Activated CD4-positive, alpha-beta memory T cell treated with anti-CD3 and anti-CD28 coated beads for 36 hours (primary cell): ENCODE data around the gene SSTR5. TPM values are rescaled to one million over a fixed set of nuclear protein-coding genes. Genes with fewer than 3 reads are reported as not detected.

ENCODE experiments used
- CTCF ChIA-PET: fragments of 350-600 bp; sonication (Branson Sonifier 250); formaldehyde crosslinking; loops from one replicate; lab custom pipeline; 2021; ENCODE audit warnings: antibody characterized with exemption, inconsistent platforms; lab: Charles Lee
- POLR2A ChIA-PET: fragments of 350-600 bp; sonication (Branson Sonifier 250); formaldehyde crosslinking; loops from one replicate; lab custom pipeline; 2021; ENCODE audit warnings: antibody characterized with exemption; lab: Charles Lee
- DNase-seq: peaks from one replicate; pipeline ENCODE4 v3.0.0-alpha.2; 2020
- H3K27ac Mint-ChIP-seq: one replicate; pipeline ENCODE4 v1.8.0; 2021; ENCODE audit warnings: mixed read lengths
- H3K27me3 Mint-ChIP-seq: one replicate; pipeline ENCODE4 v1.8.0; 2021; ENCODE audit warnings: mixed read lengths
- H3K36me3 Mint-ChIP-seq: one replicate; pipeline ENCODE4 v1.8.0; 2021; ENCODE audit warnings: mixed read lengths
- H3K4me1 Mint-ChIP-seq: one replicate; pipeline ENCODE4 v1.8.0; 2021; ENCODE audit warnings: low read depth, mixed read lengths
- H3K4me3 Mint-ChIP-seq: one replicate; pipeline ENCODE4 v1.8.0; 2021; ENCODE audit warnings: mild to moderate bottlenecking, mixed read lengths
- H3K9me3 Mint-ChIP-seq: one replicate; pipeline ENCODE4 v1.8.0; 2021; ENCODE audit warnings: mixed read lengths
- intact Hi-C: fragments of 100-400 bp; cut with micrococcal nuclease; formaldehyde crosslinking; loops from one replicate; pipeline ENCODE4 v1.15.1; 2023
- total RNA-seq, 2 experiments: library from RNA; stranded (reverse); gene quantifications; one replicate each; pipeline ENCODE4 v1.2.3, GENCODE V29; 2021

The SSTR5 gene
- total RNA-seq, 2 experiments from 2014 or later = not detected

DNA sequence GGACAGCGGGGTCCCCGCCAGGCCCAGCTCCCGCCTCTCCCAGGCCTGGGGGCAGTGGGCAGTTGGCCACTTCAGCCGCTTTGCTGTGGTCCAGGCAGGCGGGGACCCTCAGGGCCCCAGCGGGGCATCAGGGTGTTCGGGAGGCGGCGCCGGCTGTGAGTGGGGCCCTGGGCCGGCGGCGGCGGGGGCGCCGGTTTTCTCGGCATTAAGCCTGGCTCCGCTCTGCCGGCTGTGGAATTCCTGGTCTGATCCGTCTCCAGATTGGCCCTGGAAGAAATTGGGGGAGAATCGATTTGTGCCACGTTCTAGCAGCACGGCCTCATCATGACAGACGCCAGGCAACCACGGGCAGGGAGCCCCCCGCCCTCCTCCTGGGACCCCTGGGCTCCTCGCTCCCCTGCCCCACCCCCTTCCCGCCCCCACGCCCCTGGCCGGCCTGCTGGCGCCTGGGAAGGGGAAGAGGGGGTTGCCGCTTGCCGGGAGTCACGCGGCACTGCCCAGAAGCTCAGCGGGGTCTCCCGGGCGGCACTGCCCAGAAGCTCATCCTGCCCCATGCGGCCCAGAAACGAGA is 28.6 kb upstream of the SSTR5 start:
- H3K27ac Mint-ChIP-seq = no peak overlapping the region
- H3K9me3 Mint-ChIP-seq = no peaks in the 10 kb centered on the region
- H3K27me3 Mint-ChIP-seq = peaks cover 3% of the 10 kb centered on the region
- ChIA-PET CTCF (no interaction called here), POLR2A (no interaction called here)
- H3K4me3 Mint-ChIP-seq = no peak overlapping the region
- no peaks in the 10 kb centered on the region for H3K4me1 Mint-ChIP-seq
- no peaks in the 10 kb centered on the region for H3K36me3 Mint-ChIP-seq
- intact Hi-C loops = no loop called here
- DNase-seq = no peak

DNA sequence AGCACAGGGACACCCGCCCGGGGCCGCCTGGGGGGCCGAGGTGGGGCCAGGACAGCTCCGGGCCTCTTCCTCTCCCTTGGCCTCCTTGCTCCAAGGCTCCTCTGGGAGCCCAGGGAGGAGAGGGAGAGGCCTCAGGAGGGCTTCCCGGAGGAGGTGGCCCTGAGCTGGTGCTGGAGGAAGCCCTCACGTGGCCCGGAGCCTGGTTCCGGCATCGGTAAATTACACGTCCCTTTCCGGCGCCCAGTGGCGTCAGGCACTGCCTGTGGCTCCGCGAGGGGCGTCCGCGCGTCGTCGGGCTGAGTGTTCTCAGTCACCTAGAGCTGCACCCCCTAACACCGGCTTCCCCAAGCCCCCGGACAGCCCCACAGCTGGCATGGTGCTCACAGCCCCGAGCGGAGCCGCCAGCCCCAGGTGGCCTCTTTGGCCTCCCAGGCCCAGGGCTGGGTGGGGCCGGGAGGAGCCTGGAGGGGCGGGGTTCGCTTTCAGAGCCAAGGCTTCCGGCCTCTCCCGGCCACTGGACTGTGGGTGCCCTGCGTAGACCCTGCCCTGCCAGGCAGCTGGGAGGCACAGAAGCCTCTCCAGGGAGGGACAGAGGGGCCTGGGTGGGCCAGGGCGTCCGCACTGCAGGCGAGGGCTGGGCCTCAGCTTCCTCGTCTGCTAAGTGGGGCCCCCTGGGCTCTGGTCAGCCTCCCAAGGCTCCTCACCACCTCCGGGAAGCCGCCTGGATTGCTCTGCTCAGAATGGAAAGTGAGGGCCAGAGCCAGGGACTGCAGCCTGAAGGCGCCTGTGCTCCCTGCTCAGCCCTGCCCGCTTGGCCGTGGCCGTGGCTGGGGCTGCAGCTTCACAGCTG is 27.9 kb upstream of the SSTR5 start:
- Mint-ChIP-seq H3K36me3 (no peaks in the 10 kb centered on the region), H3K4me3 (no peak overlapping the region), H3K27ac (no peak overlapping the region), H3K27me3 (peaks cover 3% of the 10 kb centered on the region), H3K4me1 (no peaks in the 10 kb centered on the region), H3K9me3 (no peaks in the 10 kb centered on the region)
- no peak for DNase-seq
- intact Hi-C loops = no loop called here
- POLR2A ChIA-PET = no interaction called here
- CTCF ChIA-PET = no interaction called here

GRCh38 chr16:1045310-1045992 is 27.1 kb upstream of the SSTR5 start:
- Mint-ChIP-seq H3K4me1 (no peaks in the 10 kb centered on the region), H3K4me3 (no peak overlapping the region), H3K27me3 (peaks cover 3% of the 10 kb centered on the region), H3K36me3 (no peaks in the 10 kb centered on the region), H3K9me3 (no peaks in the 10 kb centered on the region), H3K27ac (no peak overlapping the region)
- ChIA-PET CTCF (interaction anchor here (0.8 kb wide), 1 partner anchor 12 kb away, joined by 3 read pairs; no protein-coding TSS in a partner anchor), POLR2A (no interaction called here)
- intact Hi-C loops = no loop called here
- no peak for DNase-seq

- Mint-ChIP-seq H3K27ac (no peak overlapping the region), H3K4me3 (no peak overlapping the region), H3K27me3 (peaks cover 3% of the 10 kb centered on the region), H3K9me3 (no peaks in the 10 kb centered on the region), H3K36me3 (no peaks in the 10 kb centered on the region), H3K4me1 (no peaks in the 10 kb centered on the region)
- CTCF ChIA-PET = interaction anchor here (0.8 to 1.2 kb wide), 2 partner anchors 11 kb away, joined by 3 to 9 read pairs; no protein-coding TSS in a partner anchor
- intact Hi-C loops = no loop called here
- POLR2A ChIA-PET = no interaction called here
- no peak for DNase-seq
Observed at GRCh38 chr16:1045993-1046911, 26.3 kb upstream of the SSTR5 start.

DNA sequence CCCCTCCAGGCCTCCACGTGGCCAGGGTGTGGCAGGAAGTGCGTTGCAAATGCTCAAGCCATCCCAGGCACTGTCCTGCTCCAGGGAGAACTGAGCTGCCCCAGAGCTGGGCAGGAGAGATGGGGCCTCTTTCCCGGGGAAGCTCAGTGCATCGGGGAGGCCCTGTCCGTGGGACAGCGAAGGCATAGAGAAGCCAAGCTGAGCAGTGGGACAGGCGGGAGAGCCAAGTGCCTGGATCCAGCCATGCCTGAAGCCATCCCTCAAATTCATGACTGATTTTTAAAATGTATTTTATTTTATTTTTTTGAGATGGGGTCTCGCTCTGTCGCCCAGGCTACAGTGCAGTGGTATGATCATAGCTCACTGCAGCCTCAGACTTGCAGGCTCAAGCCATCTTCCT is 25.4 kb upstream of the SSTR5 start:
- H3K4me3 Mint-ChIP-seq = no peak overlapping the region
- no peak for DNase-seq
- H3K9me3 Mint-ChIP-seq = no peaks in the 10 kb centered on the region
- intact Hi-C loops = no loop called here
- no peaks in the 10 kb centered on the region for H3K36me3 Mint-ChIP-seq
- no peaks in the 10 kb centered on the region for H3K4me1 Mint-ChIP-seq
- no peaks in the 10 kb centered on the region for H3K27me3 Mint-ChIP-seq
- H3K27ac Mint-ChIP-seq = no peak overlapping the region
- POLR2A ChIA-PET = no interaction called here
- CTCF ChIA-PET = interaction anchor here (1.2 kb wide), 1 partner anchor 10 kb away, joined by 9 read pairs; no protein-coding TSS in a partner anchor

GRCh38 chr16:1047801-1048200 is 24.7 kb upstream of the SSTR5 start:
- H3K27me3 Mint-ChIP-seq = no peaks in the 10 kb centered on the region
- no peaks in the 10 kb centered on the region for H3K9me3 Mint-ChIP-seq
- H3K36me3 Mint-ChIP-seq = no peaks in the 10 kb centered on the region
- ChIA-PET POLR2A (no interaction called here), CTCF (interaction anchor here (1.2 kb wide), 1 partner anchor 10 kb away, joined by 9 read pairs; no protein-coding TSS in a partner anchor)
- intact Hi-C loops = no loop called here
- DNase-seq = no peak
- no peaks in the 10 kb centered on the region for H3K4me1 Mint-ChIP-seq
- no peak overlapping the region for H3K4me3 Mint-ChIP-seq
- no peak overlapping the region for H3K27ac Mint-ChIP-seq

- POLR2A ChIA-PET = no interaction called here
- no peaks in the 10 kb centered on the region for H3K9me3 Mint-ChIP-seq
- CTCF ChIA-PET = no interaction called here
- H3K4me1 Mint-ChIP-seq = no peaks in the 10 kb centered on the region
- H3K36me3 Mint-ChIP-seq = no peaks in the 10 kb centered on the region
- intact Hi-C loops = no loop called here
- no peak overlapping the region for H3K4me3 Mint-ChIP-seq
- peak; percentile 28 for DNase-seq
- no peaks in the 10 kb centered on the region for H3K27me3 Mint-ChIP-seq
- H3K27ac Mint-ChIP-seq = no peak overlapping the region
Observed at GRCh38 chr16:1048442-1049112, 24.0 kb upstream of the SSTR5 start.

DNA sequence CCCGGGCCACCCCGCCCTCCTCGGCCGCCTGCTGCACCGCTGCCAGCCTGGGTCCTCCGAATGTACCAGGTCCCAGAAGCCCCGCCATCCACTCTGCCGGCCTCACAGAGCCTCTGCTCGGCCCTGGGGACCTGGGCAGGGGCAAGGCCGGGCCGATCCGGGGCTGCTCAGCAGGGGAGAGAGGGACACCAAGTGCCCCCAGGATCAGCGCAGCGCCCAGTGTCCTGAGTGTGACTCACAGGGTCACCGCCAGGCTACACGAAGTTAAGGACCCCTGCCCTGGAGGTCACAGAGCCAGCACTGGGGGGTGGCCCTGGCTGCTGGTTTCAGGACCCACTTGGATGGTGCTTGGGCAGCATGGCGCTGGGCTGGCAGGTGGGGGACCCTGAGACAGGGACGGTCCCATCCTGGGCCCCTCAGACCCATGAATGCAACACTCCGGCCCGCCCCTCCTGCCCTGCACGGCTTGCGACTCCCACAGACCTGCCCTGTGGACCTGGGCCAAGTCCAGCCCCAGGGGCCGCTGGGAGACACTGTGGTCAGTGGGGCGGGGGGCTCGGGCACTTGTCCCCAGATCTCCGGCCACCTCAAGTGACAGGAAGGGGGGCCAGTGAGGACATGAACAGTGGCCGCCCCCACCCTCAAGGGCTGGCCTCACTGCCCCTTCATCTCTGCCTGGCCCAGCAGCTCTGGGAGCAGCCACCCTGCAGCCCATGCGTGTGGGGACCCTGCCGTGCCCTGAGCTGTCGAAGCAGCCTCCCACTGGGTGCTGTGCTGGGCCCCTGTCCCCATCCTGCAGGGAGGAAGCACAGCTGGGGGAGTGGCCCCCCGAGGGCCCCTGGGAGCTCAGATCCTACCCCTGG is 23.2 kb upstream of the SSTR5 start:
- Mint-ChIP-seq H3K27me3 (no peaks in the 10 kb centered on the region), H3K4me1 (no peaks in the 10 kb centered on the region), H3K9me3 (no peaks in the 10 kb centered on the region), H3K4me3 (no peak overlapping the region), H3K36me3 (no peaks in the 10 kb centered on the region), H3K27ac (no peak overlapping the region)
- no peak for DNase-seq
- intact Hi-C loops = no loop called here
- CTCF ChIA-PET = no interaction called here
- POLR2A ChIA-PET = no interaction called here

DNA sequence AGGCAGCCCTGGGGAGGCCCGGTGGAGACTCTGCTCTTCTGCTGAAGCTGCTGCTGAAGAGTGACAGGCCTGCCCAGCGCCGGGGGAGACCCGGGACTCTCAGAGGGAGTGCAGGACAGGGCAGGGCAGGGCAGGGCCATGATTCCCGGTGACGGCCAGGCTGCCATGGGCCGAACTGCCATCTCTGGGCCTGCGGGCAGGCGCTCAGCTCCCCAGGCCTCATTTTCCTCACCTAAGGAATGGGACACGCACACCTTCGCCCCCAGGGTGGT is 22.6 kb upstream of the SSTR5 start:
- Mint-ChIP-seq H3K27ac (no peak overlapping the region), H3K36me3 (no peaks in the 10 kb centered on the region), H3K4me3 (no peak overlapping the region), H3K4me1 (no peaks in the 10 kb centered on the region), H3K9me3 (no peaks in the 10 kb centered on the region), H3K27me3 (no peaks in the 10 kb centered on the region)
- intact Hi-C loops = no loop called here
- ChIA-PET CTCF (no interaction called here), POLR2A (no interaction called here)
- no peak for DNase-seq

DNA sequence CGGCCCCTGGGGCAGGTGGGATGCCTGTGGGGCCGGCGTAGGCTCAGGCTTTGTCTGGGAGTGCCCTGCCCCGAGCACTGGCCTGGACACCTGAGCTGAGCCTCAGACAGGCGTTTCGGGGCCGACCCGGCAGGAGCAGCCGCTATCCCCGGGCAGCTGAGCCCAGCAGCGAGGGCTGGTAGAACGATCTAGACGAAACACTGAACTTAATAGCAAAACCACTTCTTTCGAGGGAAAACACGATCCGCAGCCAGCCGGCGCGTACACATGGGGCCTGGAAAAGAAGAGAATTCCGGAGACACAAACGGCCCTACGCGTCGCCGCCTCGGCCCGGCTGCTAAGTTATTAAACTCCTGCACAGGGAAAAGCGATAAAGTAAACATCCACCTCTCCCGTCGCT is 22.0 kb upstream of the SSTR5 start:
- no peaks in the 10 kb centered on the region for H3K27me3 Mint-ChIP-seq
- CTCF ChIA-PET = no interaction called here
- H3K27ac Mint-ChIP-seq = no peak overlapping the region
- no peaks in the 10 kb centered on the region for H3K36me3 Mint-ChIP-seq
- no peak for DNase-seq
- H3K4me3 Mint-ChIP-seq = no peak overlapping the region
- intact Hi-C loops = no loop called here
- POLR2A ChIA-PET = no interaction called here
- no peaks in the 10 kb centered on the region for H3K9me3 Mint-ChIP-seq
- H3K4me1 Mint-ChIP-seq = no peaks in the 10 kb centered on the region

GRCh38 chr16:1050921-1051320 is 21.6 kb upstream of the SSTR5 start:
- intact Hi-C loops = no loop called here
- H3K27me3 Mint-ChIP-seq = no peaks in the 10 kb centered on the region
- no peaks in the 10 kb centered on the region for H3K4me1 Mint-ChIP-seq
- ChIA-PET CTCF (no interaction called here), POLR2A (no interaction called here)
- DNase-seq = no peak
- no peaks in the 10 kb centered on the region for H3K9me3 Mint-ChIP-seq
- no peak overlapping the region for H3K27ac Mint-ChIP-seq
- H3K36me3 Mint-ChIP-seq = no peaks in the 10 kb centered on the region
- no peak overlapping the region for H3K4me3 Mint-ChIP-seq
